Measurements from ENCODE around the gene TMEM150C. TPM values are rescaled to one million over a fixed set of nuclear protein-coding genes. Genes with fewer than 3 reads are reported as not detected.

TMEM150C gene
- total and polyA plus RNA-seq, 8 donors = 0.45 to 8.4 (median 3.9) TPM; not detected in 1

DNA sequence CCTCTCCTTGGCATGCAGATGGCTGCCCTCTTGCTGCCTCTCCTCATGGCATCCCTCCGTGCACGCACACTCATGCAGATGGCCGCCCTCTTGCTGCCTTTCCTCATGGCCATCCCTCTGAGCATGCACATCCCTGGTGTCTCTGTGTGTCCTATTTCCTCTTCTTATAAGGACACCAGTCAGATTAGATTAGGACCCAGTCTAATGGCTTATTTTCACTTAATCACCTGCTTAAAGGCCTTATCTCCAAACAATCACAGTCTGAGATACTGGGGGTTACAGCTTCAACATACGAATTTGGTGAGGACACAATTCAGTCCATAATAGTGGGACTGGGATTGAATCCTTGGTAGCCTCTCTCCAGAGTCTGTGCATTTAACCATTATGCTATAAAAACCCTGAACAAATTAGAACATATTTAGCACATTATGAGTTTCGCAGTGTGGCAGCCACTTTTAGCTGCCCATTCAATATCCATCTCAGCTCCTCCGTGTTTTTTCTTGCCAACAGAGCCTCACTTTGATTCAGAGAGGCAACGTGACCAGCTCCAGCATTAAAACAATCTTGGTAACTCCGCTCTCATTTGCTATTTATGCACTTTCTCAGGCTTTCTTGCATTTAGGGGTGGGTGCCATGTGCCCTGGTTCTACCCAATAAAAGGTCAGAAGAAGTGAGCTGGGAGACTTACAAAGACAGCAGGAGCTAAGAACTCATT is 26.2 kb upstream of the TMEM150C start:
- no peak overlapping the region for H3K27ac ChIP-seq
- H3K27me3 ChIP-seq = no peaks in the 10 kb centered on the region
- intact Hi-C loops (cut with DNase I; ENCODE audit: low total_unique reads) = no loop called here
- no peak overlapping the region for H3K4me3 ChIP-seq
- H3K36me3 ChIP-seq = no peaks in the 10 kb centered on the region
- TF ChIP-seq EP300 (IDR thresholded peaks at IDR 0.05) (no peak), POLR2A (IDR thresholded peaks at IDR 0.05) (no peak), POLR2AphosphoS5 (IDR thresholded peaks at IDR 0.05) (no peak)
- TF ChIP-seq, protein P1, sequence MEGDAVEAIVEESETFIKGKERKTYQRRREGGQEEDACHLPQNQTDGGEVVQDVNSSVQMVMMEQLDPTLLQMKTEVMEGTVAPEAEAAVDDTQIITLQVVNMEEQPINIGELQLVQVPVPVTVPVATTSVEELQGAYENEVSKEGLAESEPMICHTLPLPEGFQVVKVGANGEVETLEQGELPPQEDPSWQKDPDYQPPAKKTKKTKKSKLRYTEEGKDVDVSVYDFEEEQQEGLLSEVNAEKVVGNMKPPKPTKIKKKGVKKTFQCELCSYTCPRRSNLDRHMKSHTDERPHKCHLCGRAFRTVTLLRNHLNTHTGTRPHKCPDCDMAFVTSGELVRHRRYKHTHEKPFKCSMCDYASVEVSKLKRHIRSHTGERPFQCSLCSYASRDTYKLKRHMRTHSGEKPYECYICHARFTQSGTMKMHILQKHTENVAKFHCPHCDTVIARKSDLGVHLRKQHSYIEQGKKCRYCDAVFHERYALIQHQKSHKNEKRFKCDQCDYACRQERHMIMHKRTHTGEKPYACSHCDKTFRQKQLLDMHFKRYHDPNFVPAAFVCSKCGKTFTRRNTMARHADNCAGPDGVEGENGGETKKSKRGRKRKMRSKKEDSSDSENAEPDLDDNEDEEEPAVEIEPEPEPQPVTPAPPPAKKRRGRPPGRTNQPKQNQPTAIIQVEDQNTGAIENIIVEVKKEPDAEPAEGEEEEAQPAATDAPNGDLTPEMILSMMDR (IDR thresholded peaks at IDR 0.05) = no peak
- H3K4me1 ChIP-seq = peaks cover 0 to 11% (median 9%) of the 10 kb centered on the region in 4 donors
- DNase-seq = no peak
- 73 to 94% (median 84%) methylated on average over 8 of the region's 8 CpGs for WGBS, 5 donors
- no peaks in the 10 kb centered on the region for H3K9me3 ChIP-seq

GRCh38 chr4:82585690-82586435 is 24.1 kb upstream of the TMEM150C start:
- DNase-seq = no peak
- Histone ChIP-seq H3K4me3 (no peak overlapping the region), H3K36me3 (no peaks in the 10 kb centered on the region), H3K27me3 (no peaks in the 10 kb centered on the region), H3K4me1 (peaks cover 0 to 11% (median 9%) of the 10 kb centered on the region in 4 donors), H3K27ac (no peak overlapping the region), H3K9me3 (no peaks in the 10 kb centered on the region)
- intact Hi-C loops (cut with DNase I; ENCODE audit: low total_unique reads) = no loop called here
- TF ChIP-seq, protein P1 (IDR thresholded peaks at IDR 0.05) = no peak
- TF ChIP-seq POLR2AphosphoS5 (IDR thresholded peaks at IDR 0.05) (no peak), EP300 (IDR thresholded peaks at IDR 0.05) (no peak), POLR2A (IDR thresholded peaks at IDR 0.05) (no peak)
- WGBS, 5 donors = 65 to 78% (median 71%) methylated on average over 8 of the region's 8 CpGs

GRCh38 chr4:82584931-82585330 is 23.1 kb upstream of the TMEM150C start:
- TF ChIP-seq, protein P1 (IDR thresholded peaks at IDR 0.05) = no peak
- TF ChIP-seq POLR2A (IDR thresholded peaks at IDR 0.05) = no peak
- no peak for DNase-seq
- H3K9me3 ChIP-seq = no peaks in the 10 kb centered on the region
- intact Hi-C loops (cut with DNase I; ENCODE audit: low total_unique reads) = no loop called here
- WGBS, 5 donors = 25 to 42% (median 32%) methylated on average over 3 of the region's 3 CpGs
- no peak overlapping the region for H3K27ac ChIP-seq
- no peak overlapping the region for H3K4me3 ChIP-seq
- H3K36me3 ChIP-seq = no peaks in the 10 kb centered on the region
- no peaks in the 10 kb centered on the region for H3K27me3 ChIP-seq
- peaks cover 0 to 11% (median 9%) of the 10 kb centered on the region in 4 donors for H3K4me1 ChIP-seq

DNA sequence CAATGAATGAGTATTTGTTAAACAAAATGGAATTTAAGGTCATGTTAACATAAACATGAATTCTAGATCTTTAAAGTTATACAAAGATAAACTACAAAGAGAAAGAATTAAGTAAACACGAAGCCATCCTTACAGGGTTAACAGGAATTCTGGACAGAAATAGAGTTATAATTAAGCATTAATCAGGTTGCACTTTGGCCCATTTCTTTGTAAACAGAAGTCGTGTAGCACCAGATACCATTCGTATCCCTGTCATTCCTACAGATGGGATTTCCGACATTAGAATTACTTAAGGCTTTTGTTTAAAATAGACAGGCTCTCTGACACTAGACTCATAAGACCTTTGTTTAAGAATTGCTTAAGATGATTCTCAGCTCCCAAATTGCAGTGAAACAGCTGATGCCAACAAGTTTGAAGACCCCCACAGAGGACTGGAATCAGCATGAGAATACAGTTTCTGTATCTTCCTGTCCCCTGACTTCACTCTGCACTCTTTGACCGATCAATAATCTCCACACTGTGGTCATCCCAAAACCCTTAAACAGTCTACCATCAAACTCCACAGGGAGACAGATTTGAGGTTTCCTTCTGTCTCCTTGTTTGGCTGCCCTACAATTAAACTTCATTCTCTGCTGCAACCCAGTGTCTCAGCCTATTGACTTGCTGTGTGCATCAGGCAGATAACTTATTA is 22.3 kb upstream of the TMEM150C start:
- no peaks in the 10 kb centered on the region for H3K36me3 ChIP-seq
- no peaks in the 10 kb centered on the region for H3K9me3 ChIP-seq
- DNase-seq = no peak
- no peak overlapping the region for H3K4me3 ChIP-seq
- WGBS, 5 donors = 27 to 45% (median 36%) methylated on average over 5 of the region's 5 CpGs
- no peak overlapping the region for H3K27ac ChIP-seq
- peaks cover 0 to 11% (median 9%) of the 10 kb centered on the region in 4 donors for H3K4me1 ChIP-seq
- no peaks in the 10 kb centered on the region for H3K27me3 ChIP-seq
- intact Hi-C loops (cut with DNase I; ENCODE audit: low total_unique reads) = no loop called here
- TF ChIP-seq, protein P1 (IDR thresholded peaks at IDR 0.05) = no peak
- no peak for TF ChIP-seq POLR2A (IDR thresholded peaks at IDR 0.05)
- no peak for TF ChIP-seq EP300 (IDR thresholded peaks at IDR 0.05)
- no peak for TF ChIP-seq POLR2AphosphoS5 (IDR thresholded peaks at IDR 0.05)

Data from stomach (tissue), 9 donors.